Esophagus muscularis mucosa (tissue), 4 donors: ENCODE results near the gene IRF4.

ENCODE experiments used
- CTCF ChIP-seq, 3 experiments: fragments of 200-600 bp in 2 of 3; fragments of 450-650 bp in 1 of 3; sonication (generic) in 2 of 3; IDR thresholded peaks; one replicate each; pipeline ENCODE4 v1.5.1; 2017 to 2019; ENCODE audit warnings: antibody characterized with exemption in 3 of 3, mild to moderate bottlenecking in 2 of 3, moderate library complexity in 1 of 3
- EP300 ChIP-seq: sonication (generic); formaldehyde crosslinking; IDR thresholded peaks from one replicate; pipeline ENCODE4 v1.6.1; 2017; ENCODE audit warnings: antibody characterized with exemption
- POLR2A ChIP-seq: fragments of 450-650 bp; IDR thresholded peaks from one replicate; pipeline ENCODE4 v1.6.1; 2017; ENCODE audit warnings: antibody characterized with exemption, moderate library complexity, mild to moderate bottlenecking, low read depth

- TF ChIP-seq POLR2A = no peak
- no peak for TF ChIP-seq CTCF (IDR thresholded peaks at IDR 0.05)
- TF ChIP-seq EP300 = no peak
Measured at GRCh38 chr6:373031-373430, 18.5 kb upstream of the IRF4 start.
